ENCODE results near the gene TXNRD2. TPM values are rescaled to one million over a fixed set of nuclear protein-coding genes. Genes with fewer than 3 reads are reported as not detected.

Gene TXNRD2
- total RNA-seq, 1 experiment from 2014 or later = 23.0 TPM

DNA sequence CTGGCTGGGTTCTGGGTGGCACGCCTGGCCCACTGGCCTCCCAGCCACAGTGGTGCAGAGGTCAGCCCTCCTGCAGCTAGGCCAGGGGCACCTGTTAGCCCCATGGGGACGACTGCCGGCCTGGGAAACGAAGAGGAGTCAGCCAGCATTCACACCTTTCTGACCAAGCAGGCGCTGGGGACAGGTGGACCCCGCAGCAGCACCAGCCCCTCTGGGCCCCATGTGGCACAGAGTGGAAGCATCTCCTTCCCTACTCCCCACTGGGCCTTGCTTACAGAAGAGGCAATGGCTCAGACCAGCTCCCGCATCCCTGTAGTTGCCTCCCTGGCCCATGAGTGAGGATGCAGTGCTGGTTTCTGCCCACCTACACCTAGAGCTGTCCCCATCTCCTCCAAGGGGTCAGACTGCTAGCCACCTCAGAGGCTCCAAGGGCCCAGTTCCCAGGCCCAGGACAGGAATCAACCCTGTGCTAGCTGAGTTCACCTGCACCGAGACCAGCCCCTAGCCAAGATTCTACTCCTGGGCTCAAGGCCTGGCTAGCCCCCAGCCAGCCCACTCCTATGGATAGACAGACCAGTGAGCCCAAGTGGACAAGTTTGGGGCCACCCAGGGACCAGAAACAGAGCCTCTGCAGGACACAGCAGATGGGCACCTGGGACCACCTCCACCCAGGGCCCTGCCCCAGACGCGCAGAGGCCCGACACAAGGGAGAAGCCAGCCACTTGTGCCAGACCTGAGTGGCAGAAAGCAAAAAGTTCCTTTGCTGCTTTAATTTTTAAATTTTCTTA lies 27.7 kb upstream of the TXNRD2 start:
- H3K27me3 ChIP-seq (ENCODE audit: low read length) = no peaks in the 10 kb centered on the region
- no peaks in the 10 kb centered on the region for H3K9me2 ChIP-seq (replicated peaks; ENCODE audit: low read length)
- H3K36me3 ChIP-seq (ENCODE audit: low read depth, low read length) = no peaks in the 10 kb centered on the region
- ATAC-seq (no peak), DNase-seq (no peak)
- H3K9me3 ChIP-seq (ENCODE audit: low read length) = no peaks in the 10 kb centered on the region
- H3K79me2 ChIP-seq (ENCODE audit: low read length) = 0 out of 2 replicates have a peak, but pooled peaks cover under 1% of the 10 kb centered on the region
- no peaks in the 10 kb centered on the region for H3K4me1 ChIP-seq (ENCODE audit: insufficient read depth, low read length)
- H2AFZ ChIP-seq (ENCODE audit: low read length) = no peak overlapping the region
- TF ChIP-seq CTCF (conservative IDR thresholded peaks at IDR 0.05; ENCODE audit: low read depth, low read length) = no peak
- no peak for TF ChIP-seq EZH2phosphoT487 (IDR thresholded peaks at IDR 0.05; ENCODE audit: borderline replicate concordance, low read length)
- TF ChIP-seq EZH2 (IDR thresholded peaks at IDR 0.05; ENCODE audit: low read length, unreplicated experiment) = no peak
- BruUV-seq (replicated peaks) = no TSS peak
- CTCF ChIA-PET = no interaction called here
- H3K4me2 ChIP-seq (ENCODE audit: low read length) = no peak overlapping the region
- POLR2A ChIA-PET (ENCODE audit: unreplicated experiment) = no interaction called here
- no peak overlapping the region for H3K9ac ChIP-seq (ENCODE audit: low read length)
- intact Hi-C loops (cut with micrococcal nuclease) = no loop called here
- H3K4me3 ChIP-seq (ENCODE audit: low read length) = no peak overlapping the region
- no peaks in the 10 kb centered on the region for H4K20me1 ChIP-seq (ENCODE audit: low read length)
- no peak overlapping the region for H3K27ac ChIP-seq (ENCODE audit: low read length)
- H3F3A ChIP-seq (ENCODE audit: low read length, unreplicated experiment) = no peaks in the 10 kb centered on the region

- ATAC-seq (no peak), DNase-seq (no peak)
- H3K4me1 ChIP-seq (ENCODE audit: insufficient read depth, low read length) = peaks cover 7% of the 10 kb centered on the region
- H3K79me2 ChIP-seq (ENCODE audit: low read length) = peaks cover 9% of the 10 kb centered on the region
- no TSS peak for BruUV-seq (replicated peaks)
- no peaks in the 10 kb centered on the region for H3K27me3 ChIP-seq (ENCODE audit: low read length)
- ChIA-PET POLR2A (ENCODE audit: unreplicated experiment) (no interaction called here), CTCF (no interaction called here)
- H3F3A ChIP-seq (ENCODE audit: low read length, unreplicated experiment) = no peaks in the 10 kb centered on the region
- H2AFZ ChIP-seq (ENCODE audit: low read length) = no peak overlapping the region
- intact Hi-C loops (cut with micrococcal nuclease) = no loop called here
- H3K36me3 ChIP-seq (ENCODE audit: low read depth, low read length) = no peaks in the 10 kb centered on the region; the same call in 1 of the 2 replicates
- no peak for TF ChIP-seq CTCF (conservative IDR thresholded peaks at IDR 0.05; ENCODE audit: low read depth, low read length)
- no peak for TF ChIP-seq EZH2phosphoT487 (IDR thresholded peaks at IDR 0.05; ENCODE audit: borderline replicate concordance, low read length)
- no peak for TF ChIP-seq EZH2 (IDR thresholded peaks at IDR 0.05; ENCODE audit: low read length, unreplicated experiment)
- H3K4me3 ChIP-seq (ENCODE audit: low read length) = no peak overlapping the region
- H3K9me2 ChIP-seq (replicated peaks; ENCODE audit: low read length) = no peaks in the 10 kb centered on the region
- no peak overlapping the region for H3K27ac ChIP-seq (ENCODE audit: low read length)
- H3K4me2 ChIP-seq (ENCODE audit: low read length) = no peak overlapping the region
- H3K9me3 ChIP-seq (ENCODE audit: low read length) = no peaks in the 10 kb centered on the region
- H4K20me1 ChIP-seq (ENCODE audit: low read length) = no peaks in the 10 kb centered on the region
- H3K9ac ChIP-seq (ENCODE audit: low read length) = no peak overlapping the region
These were observed 26.9 kb upstream of the TXNRD2 start for GRCh38 chr22:19968450-19968891.

DNA sequence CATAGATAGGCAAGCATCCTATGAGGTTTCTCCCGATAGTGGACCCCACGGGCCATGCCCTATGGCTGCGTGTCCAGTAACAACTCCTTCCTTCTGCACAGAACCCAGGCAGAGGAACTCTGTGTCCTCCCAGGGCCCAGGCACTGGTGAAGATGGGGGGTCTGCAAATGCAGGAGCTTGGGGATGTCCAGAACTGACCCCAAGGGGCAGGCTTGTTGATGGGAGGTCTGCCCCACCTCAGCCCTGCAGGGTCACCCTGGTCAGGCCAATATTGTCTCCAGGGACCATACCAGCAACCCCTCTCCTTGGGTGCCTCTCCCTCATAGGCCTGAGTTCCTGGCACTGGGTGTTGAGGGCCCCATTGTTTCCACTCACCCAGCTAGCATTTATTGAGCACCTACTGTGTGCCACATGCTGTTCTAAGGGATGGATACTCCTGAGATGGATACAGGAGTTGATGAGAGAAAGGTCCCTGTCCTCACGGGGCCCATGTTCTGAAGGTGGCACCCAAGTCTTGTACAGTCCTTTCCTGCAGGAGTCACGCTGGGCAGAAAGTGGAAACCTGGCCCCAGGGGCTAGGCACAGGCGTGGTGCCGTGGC lies 26.3 kb upstream of the TXNRD2 start:
- Histone ChIP-seq H3F3A (ENCODE audit: low read length, unreplicated experiment) (no peaks in the 10 kb centered on the region), H3K36me3 (ENCODE audit: low read depth, low read length) (no peaks in the 10 kb centered on the region; the same call in 1 of the 2 replicates), H3K4me2 (ENCODE audit: low read length) (no peak overlapping the region), H3K9ac (ENCODE audit: low read length) (no peak overlapping the region), H3K79me2 (ENCODE audit: low read length) (peaks cover 10% of the 10 kb centered on the region), H4K20me1 (ENCODE audit: low read length) (no peaks in the 10 kb centered on the region), H3K4me3 (ENCODE audit: low read length) (no peak overlapping the region), H3K27me3 (ENCODE audit: low read length) (no peaks in the 10 kb centered on the region), H3K9me3 (ENCODE audit: low read length) (no peaks in the 10 kb centered on the region), H2AFZ (ENCODE audit: low read length) (no peak overlapping the region), H3K9me2 (replicated peaks; ENCODE audit: low read length) (no peaks in the 10 kb centered on the region), H3K4me1 (ENCODE audit: insufficient read depth, low read length) (peaks cover 12% of the 10 kb centered on the region), H3K27ac (ENCODE audit: low read length) (no peak overlapping the region)
- no peak for TF ChIP-seq CTCF (conservative IDR thresholded peaks at IDR 0.05; ENCODE audit: low read depth, low read length)
- TF ChIP-seq EZH2phosphoT487 (IDR thresholded peaks at IDR 0.05; ENCODE audit: borderline replicate concordance, low read length) = no peak
- TF ChIP-seq EZH2 (IDR thresholded peaks at IDR 0.05; ENCODE audit: low read length, unreplicated experiment) = no peak
- ChIA-PET POLR2A (ENCODE audit: unreplicated experiment) (no interaction called here), CTCF (no interaction called here)
- intact Hi-C loops (cut with micrococcal nuclease) = no loop called here
- DNase-seq (no peak), ATAC-seq (no peak)
- BruUV-seq (replicated peaks) = no TSS peak

All from PC-3 (cell line).